AG04449 (cell line): Measurements from ENCODE around the gene CLN6.

ENCODE experiments used
- CTCF ChIA-PET: fragments of 350-600 bp; formaldehyde crosslinking; extraction: SDS; loops from one replicate; lab custom pipeline; 2021; ENCODE audit warnings: antibody characterized with exemption; lab: Yijun Ruan, JAX
- POLR2A ChIA-PET: fragments of 400-600, 350-600 bp; formaldehyde crosslinking; extraction: SDS; loops from one replicate; lab custom pipeline; 2020; ENCODE audit warnings: antibody characterized with exemption, inconsistent platforms; lab: Yijun Ruan, JAX
- DNase-seq: peaks from one replicate; pipeline ENCODE4 v3.0.0-alpha.2; 2010; ENCODE audit warnings: low read depth, low spot score
- H3K4me3 ChIP-seq: 2 replicates; pipeline ENCODE4 v1.5.1; 2011; ENCODE audit warnings: low read depth, mild to moderate bottlenecking, control low read depth, low read length
- TF ChIP-seq, protein P1 (sequence below): IDR thresholded peaks from one replicate; pipeline ENCODE4 v1.5.1; 2011; ENCODE audit warnings: mild to moderate bottlenecking, moderate library complexity, low read length, control low read depth, inconsistent platforms; ENCODE audit not compliant: insufficient read depth; ENCODE audit errors: missing control alignments

The CLN6 gene

GRCh38 chr15:68158046-68158628 is 71.4 kb downstream of the CLN6 start:
- no peak overlapping the region for H3K4me3 ChIP-seq
- no peak for DNase-seq
- ChIA-PET POLR2A (no interaction called here), CTCF (interaction anchor here (1.1 to 8.6 kb wide), 3 partner anchors 12 to 295 kb away, joined by 3 to 212 read pairs (median 9); no protein-coding TSS in a partner anchor)
- TF ChIP-seq, protein P1, sequence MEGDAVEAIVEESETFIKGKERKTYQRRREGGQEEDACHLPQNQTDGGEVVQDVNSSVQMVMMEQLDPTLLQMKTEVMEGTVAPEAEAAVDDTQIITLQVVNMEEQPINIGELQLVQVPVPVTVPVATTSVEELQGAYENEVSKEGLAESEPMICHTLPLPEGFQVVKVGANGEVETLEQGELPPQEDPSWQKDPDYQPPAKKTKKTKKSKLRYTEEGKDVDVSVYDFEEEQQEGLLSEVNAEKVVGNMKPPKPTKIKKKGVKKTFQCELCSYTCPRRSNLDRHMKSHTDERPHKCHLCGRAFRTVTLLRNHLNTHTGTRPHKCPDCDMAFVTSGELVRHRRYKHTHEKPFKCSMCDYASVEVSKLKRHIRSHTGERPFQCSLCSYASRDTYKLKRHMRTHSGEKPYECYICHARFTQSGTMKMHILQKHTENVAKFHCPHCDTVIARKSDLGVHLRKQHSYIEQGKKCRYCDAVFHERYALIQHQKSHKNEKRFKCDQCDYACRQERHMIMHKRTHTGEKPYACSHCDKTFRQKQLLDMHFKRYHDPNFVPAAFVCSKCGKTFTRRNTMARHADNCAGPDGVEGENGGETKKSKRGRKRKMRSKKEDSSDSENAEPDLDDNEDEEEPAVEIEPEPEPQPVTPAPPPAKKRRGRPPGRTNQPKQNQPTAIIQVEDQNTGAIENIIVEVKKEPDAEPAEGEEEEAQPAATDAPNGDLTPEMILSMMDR: no peak

DNA sequence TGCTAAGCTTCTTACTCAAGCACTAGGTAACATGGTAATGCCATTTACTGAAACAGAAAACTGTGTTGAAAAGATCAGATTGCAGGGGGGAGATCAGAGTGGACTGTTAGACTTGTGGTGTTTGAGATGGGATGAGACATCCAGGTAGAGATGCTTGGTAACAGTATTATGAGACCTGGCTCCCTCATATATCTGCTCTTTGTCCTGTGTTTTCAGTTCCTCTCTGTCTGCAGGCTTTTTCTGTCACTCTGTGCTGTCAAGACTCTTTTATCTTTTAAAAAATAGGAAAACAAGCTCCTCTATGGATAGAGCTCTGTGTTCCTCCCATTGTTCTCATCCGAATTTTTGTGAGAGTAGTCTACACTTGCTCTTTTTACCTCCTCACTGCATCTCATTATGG is 72.5 kb downstream of the CLN6 start:
- CTCF ChIA-PET: interaction anchor here (1.2 to 8.6 kb wide), 4 partner anchors 11 to 300 kb away, joined by 3 to 212 read pairs (median 7); no protein-coding TSS in a partner anchor
- no peak overlapping the region for H3K4me3 ChIP-seq
- TF ChIP-seq, protein P1: no peak
- no peak for DNase-seq
- POLR2A ChIA-PET: no interaction called here
